GM18858 (cell line): Measurements from ENCODE around the gene ENHO.
A peak's percentile ranks its signal among the peaks of the same experiment; 100 is the strongest.

Experiments
- ATAC-seq: cut with Tn5 transposase; IDR thresholded peaks from one replicate; pipeline ENCODE4 v1.9.1; 2021; ENCODE audit not compliant: unreplicated experiment

The ENHO gene

GRCh38 chr9:34522971-34523797 is at the start of gene ENHO:
ENHO (minus strand) TSS chr9:34522990; CDS start chr9:34521695, 1,295 bp downstream.
- peak; percentile 69 for ATAC-seq

GRCh38 chr9:34572092-34572491 is 49.3 kb upstream of the ENHO start:
- no peak for ATAC-seq

- ATAC-seq, result no peak
Measured at GRCh38 chr9:34571481-34571810, 48.7 kb upstream of the ENHO start.

- ATAC-seq, result no peak
Measured at GRCh38 chr9:34570809-34571480, 48.2 kb upstream of the ENHO start.

- ATAC-seq, result no peak
Measured at GRCh38 chr9:34570376-34570775, 47.6 kb upstream of the ENHO start.

GRCh38 chr9:34568774-34569173 is 46.0 kb upstream of the ENHO start:
- no peak for ATAC-seq

GRCh38 chr9:34568133-34568532 is 45.3 kb upstream of the ENHO start:
- no peak for ATAC-seq

GRCh38 chr9:34566972-34567371 is 44.2 kb upstream of the ENHO start:
- ATAC-seq, result no peak

GRCh38 chr9:34566322-34566721 is 43.5 kb upstream of the ENHO start:
- no peak for ATAC-seq

GRCh38 chr9:34565856-34566255 is 43.1 kb upstream of the ENHO start:
- ATAC-seq, result no peak

- ATAC-seq, result no peak
Measured at GRCh38 chr9:34564617-34565016, 41.8 kb upstream of the ENHO start.

GRCh38 chr9:34563262-34563661 is 40.5 kb upstream of the ENHO start:
- ATAC-seq, result no peak

- no peak for ATAC-seq
Measured at GRCh38 chr9:34562135-34562745, 39.5 kb upstream of the ENHO start.

- ATAC-seq, result no peak
Measured at GRCh38 chr9:34560599-34561214, 37.9 kb upstream of the ENHO start.

GRCh38 chr9:34559624-34560455 is 37.0 kb upstream of the ENHO start:
- ATAC-seq, result no peak

GRCh38 chr9:34558919-34559623 is 36.3 kb upstream of the ENHO start:
- no peak for ATAC-seq

GRCh38 chr9:34558364-34558763 is 35.6 kb upstream of the ENHO start:
- ATAC-seq, result no peak

GRCh38 chr9:34557426-34558321 is 34.9 kb upstream of the ENHO start:
- ATAC-seq, result no peak

- ATAC-seq, result no peak
Measured at GRCh38 chr9:34556949-34557348, 34.2 kb upstream of the ENHO start.
